Neural crest cell (in vitro differentiated cells): ENCODE measurements around the gene STAT3. TPM values are rescaled to one million over a fixed set of nuclear protein-coding genes. Genes with fewer than 3 reads are reported as not detected.
"Not testable (repeated sequence)": the region's sequence is repeated elsewhere in the genome, so short reads cannot be mapped to it uniquely, and the experiment has no call there.

Experiments
- DNase-seq: peaks from one replicate; pipeline ENCODE4 v3.0.0; 2021; ENCODE audit warnings: low read depth, mixed read lengths, low spot score
- H3K27ac Mint-ChIP-seq: one replicate; pipeline ENCODE4 v1.8.0; 2021; ENCODE audit warnings: mild to moderate bottlenecking, mixed read lengths; ENCODE audit not compliant: unreplicated experiment
- H3K27me3 Mint-ChIP-seq: 2 replicates; pipeline ENCODE4 v1.8.0; 2021; ENCODE audit warnings: low read depth, mild to moderate bottlenecking, mixed read lengths
- H3K36me3 Mint-ChIP-seq: 2 replicates; pipeline ENCODE4 v1.8.0; 2021; ENCODE audit warnings: low read depth, mild to moderate bottlenecking, mixed read lengths
- H3K4me1 Mint-ChIP-seq: 2 replicates; pipeline ENCODE4 v1.8.0; 2021; ENCODE audit warnings: mixed read lengths
- H3K4me3 Mint-ChIP-seq: one replicate; pipeline ENCODE4 v1.8.0; 2021; ENCODE audit warnings: mild to moderate bottlenecking, mixed read lengths
- H3K9me3 Mint-ChIP-seq: 2 replicates; pipeline ENCODE4 v1.8.0; 2021; ENCODE audit warnings: mixed read lengths
- total RNA-seq: library from RNA; stranded (reverse); gene quantifications from 2 replicates; pipeline ENCODE4 v1.2.1, GENCODE V29; 2021
- TF ChIP-seq, protein P1 (sequence below): fragments of 200-600 bp; sonication (generic); conservative IDR thresholded peaks from 2 replicates; pipeline ENCODE4 v1.5.0; 2021; ENCODE audit warnings: antibody characterized with exemption, mild to moderate bottlenecking

Gene STAT3
- total RNA-seq, 1 donor from 2014 or later: 40.9 TPM

GRCh38 chr17:42321555-42321954 lies 66.7 kb downstream of the STAT3 start:
- TF ChIP-seq, protein P1, sequence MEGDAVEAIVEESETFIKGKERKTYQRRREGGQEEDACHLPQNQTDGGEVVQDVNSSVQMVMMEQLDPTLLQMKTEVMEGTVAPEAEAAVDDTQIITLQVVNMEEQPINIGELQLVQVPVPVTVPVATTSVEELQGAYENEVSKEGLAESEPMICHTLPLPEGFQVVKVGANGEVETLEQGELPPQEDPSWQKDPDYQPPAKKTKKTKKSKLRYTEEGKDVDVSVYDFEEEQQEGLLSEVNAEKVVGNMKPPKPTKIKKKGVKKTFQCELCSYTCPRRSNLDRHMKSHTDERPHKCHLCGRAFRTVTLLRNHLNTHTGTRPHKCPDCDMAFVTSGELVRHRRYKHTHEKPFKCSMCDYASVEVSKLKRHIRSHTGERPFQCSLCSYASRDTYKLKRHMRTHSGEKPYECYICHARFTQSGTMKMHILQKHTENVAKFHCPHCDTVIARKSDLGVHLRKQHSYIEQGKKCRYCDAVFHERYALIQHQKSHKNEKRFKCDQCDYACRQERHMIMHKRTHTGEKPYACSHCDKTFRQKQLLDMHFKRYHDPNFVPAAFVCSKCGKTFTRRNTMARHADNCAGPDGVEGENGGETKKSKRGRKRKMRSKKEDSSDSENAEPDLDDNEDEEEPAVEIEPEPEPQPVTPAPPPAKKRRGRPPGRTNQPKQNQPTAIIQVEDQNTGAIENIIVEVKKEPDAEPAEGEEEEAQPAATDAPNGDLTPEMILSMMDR: no peak
- peaks cover 7% of the 10 kb centered on the region for H3K36me3 Mint-ChIP-seq

DNA sequence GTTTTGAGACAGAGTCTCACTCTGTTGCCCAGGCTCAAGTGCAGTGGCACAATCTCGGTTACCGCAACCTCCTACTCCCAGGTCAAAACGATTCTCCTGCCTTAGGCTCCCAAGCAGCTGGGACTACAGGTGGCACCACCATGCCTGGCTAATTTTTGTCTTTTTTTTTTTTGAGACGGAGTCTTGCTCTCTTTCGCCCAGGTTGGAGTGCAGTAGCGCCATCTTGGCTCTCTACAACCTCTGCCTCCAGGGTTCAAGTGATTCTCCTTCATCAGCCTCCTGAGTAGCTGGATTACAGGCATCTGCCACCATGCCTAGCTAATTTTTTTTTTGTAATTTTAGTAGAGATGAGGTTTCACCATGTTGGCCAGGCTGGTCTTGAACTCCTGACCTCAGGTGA lies 70.3 kb downstream of the STAT3 start:
- H3K4me1 Mint-ChIP-seq: peaks cover 40% of the 10 kb centered on the region
- peaks cover 11% of the 10 kb centered on the region for H3K36me3 Mint-ChIP-seq
- H3K9me3 Mint-ChIP-seq, H3K27ac Mint-ChIP-seq, H3K4me3 Mint-ChIP-seq, H3K27me3 Mint-ChIP-seq, DNase-seq: not testable (repeated sequence)

More at GRCh38 chr17:42321555-42321954, 66.7 kb downstream of the STAT3 start:
- no peak overlapping the region for H3K4me3 Mint-ChIP-seq
- DNase-seq: no peak
- peaks cover 24% of the 10 kb centered on the region for H3K4me1 Mint-ChIP-seq
- no peaks in the 10 kb centered on the region for H3K9me3 Mint-ChIP-seq
- no peak overlapping the region for H3K27ac Mint-ChIP-seq
- H3K27me3 Mint-ChIP-seq: no peaks in the 10 kb centered on the region

GRCh38 chr17:42317266-42317845 lies 70.9 kb downstream of the STAT3 start:
- H3K4me1 Mint-ChIP-seq: peaks cover 35% of the 10 kb centered on the region
- H3K27me3 Mint-ChIP-seq: no peaks in the 10 kb centered on the region
- TF ChIP-seq, protein P1: no peak
- H3K9me3 Mint-ChIP-seq: no peaks in the 10 kb centered on the region
- H3K36me3 Mint-ChIP-seq: peaks cover 11% of the 10 kb centered on the region
- no peak for DNase-seq
- H3K4me3 Mint-ChIP-seq: no peak overlapping the region
- no peak overlapping the region for H3K27ac Mint-ChIP-seq

DNA sequence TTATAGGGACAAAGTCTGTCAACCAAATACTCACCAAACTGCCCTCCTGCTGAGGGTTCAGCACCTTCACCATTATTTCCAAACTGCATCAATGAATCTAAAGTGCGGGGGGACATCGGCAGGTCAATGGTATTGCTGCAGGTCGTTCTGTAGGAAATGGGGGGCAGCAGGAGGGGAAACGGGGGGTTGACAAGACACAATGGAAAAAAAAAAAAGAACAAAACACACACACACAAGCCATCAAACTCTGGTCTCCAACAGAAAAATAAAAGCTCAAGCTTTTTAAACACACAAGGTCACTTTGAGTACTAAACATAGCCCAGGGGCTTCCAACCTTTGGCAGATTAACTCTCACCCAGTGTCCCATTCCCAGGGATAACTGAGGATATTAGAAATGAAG lies 71.5 kb downstream of the STAT3 start:
- Mint-ChIP-seq H3K27me3 (no peaks in the 10 kb centered on the region), H3K4me1 (peaks cover 39% of the 10 kb centered on the region), H3K27ac (no peak overlapping the region), H3K9me3 (no peaks in the 10 kb centered on the region), H3K36me3 (peaks cover 11% of the 10 kb centered on the region), H3K4me3 (no peak overlapping the region)
- TF ChIP-seq, protein P1: no peak
- DNase-seq: no peak

- TF ChIP-seq, protein P1: no peak
- Mint-ChIP-seq H3K9me3 (no peaks in the 10 kb centered on the region), H3K4me3 (no peak overlapping the region), H3K27ac (no peak overlapping the region), H3K4me1 (peaks cover 51% of the 10 kb centered on the region), H3K36me3 (peaks cover 11% of the 10 kb centered on the region), H3K27me3 (no peaks in the 10 kb centered on the region)
- DNase-seq: no peak
These were observed 72.7 kb downstream of the STAT3 start for GRCh38 chr17:42315402-42316156.
